GM04503 (cell line): ENCODE results near the gene ACTG1.

Experiments
- DNase-seq: peaks from one replicate; pipeline ENCODE4 v3.0.0-alpha.2; 2012; ENCODE audit warnings: low read depth

The ACTG1 gene

GRCh38 chr17:81517339-81518112 is 4.9 kb upstream of the ACTG1 start:
- no peak for DNase-seq

GRCh38 chr17:81517009-81517338 is 4.4 kb upstream of the ACTG1 start:
- DNase-seq = no peak

GRCh38 chr17:81516439-81516838 is 3.8 kb upstream of the ACTG1 start:
- DNase-seq = no peak

GRCh38 chr17:81515530-81516041 is 3.0 kb upstream of the ACTG1 start:
- DNase-seq = no peak

GRCh38 chr17:81514739-81515529 is 2.3 kb upstream of the ACTG1 start:
- no peak for DNase-seq

- DNase-seq = no peak
Measured at GRCh38 chr17:81514489-81514738, 1.8 kb upstream of the ACTG1 start.

GRCh38 chr17:81513753-81514488 is 1.3 kb upstream of the ACTG1 start:
- no peak for DNase-seq

GRCh38 chr17:81513372-81513752 is 763 bp upstream of the ACTG1 start:
- DNase-seq = no peak

GRCh38 chr17:81511804-81512561 is 616 bp downstream of the ACTG1 start:
- DNase-seq = no peak

- DNase-seq = no peak
Measured at GRCh38 chr17:81511554-81511803, 1.1 kb downstream of the ACTG1 start.

GRCh38 chr17:81510785-81511553 is 1.6 kb downstream of the ACTG1 start:
- DNase-seq = no peak

GRCh38 chr17:81509972-81510784 is 2.4 kb downstream of the ACTG1 start:
- no peak for DNase-seq

GRCh38 chr17:81509207-81509971 is 3.2 kb downstream of the ACTG1 start:
- DNase-seq = no peak

- no peak for DNase-seq
Measured at GRCh38 chr17:81508639-81509206, 3.9 kb downstream of the ACTG1 start.

GRCh38 chr17:81503619-81504018 is 9.0 kb downstream of the ACTG1 start:
- DNase-seq = no peak

- no peak for DNase-seq
Measured at GRCh38 chr17:81502471-81503017, 10.1 kb downstream of the ACTG1 start.

- DNase-seq = no peak
Measured at GRCh38 chr17:81500047-81500446, 12.6 kb downstream of the ACTG1 start.

GRCh38 chr17:81499601-81499970 is 13.0 kb downstream of the ACTG1 start:
- no peak for DNase-seq

GRCh38 chr17:81498953-81499600 is 13.5 kb downstream of the ACTG1 start:
- DNase-seq = no peak
